Muscle layer of duodenum (tissue), 2 donors: ENCODE results near the gene TRIM54.

Experiments used
- H3K27ac ChIP-seq: one replicate; pipeline ENCODE4 v1.7.0; 2013; ENCODE audit warnings: mild to moderate bottlenecking, low read length
- H3K27me3 ChIP-seq: one replicate; pipeline ENCODE4 v1.7.0; 2013; ENCODE audit warnings: low read depth, mild to moderate bottlenecking, control low read depth, low read length
- H3K36me3 ChIP-seq, 2 donors: one replicate each; pipeline ENCODE4 v1.7.0; 2013; ENCODE audit warnings: low read length in 2 of 2, control low read depth in 1 of 2, mild to moderate bottlenecking in 1 of 2; ENCODE audit not compliant: insufficient read depth in 2 of 2, control insufficient read depth in 1 of 2
- H3K4me1 ChIP-seq, 2 donors: one replicate each; pipeline ENCODE4 v1.7.0; 2013; ENCODE audit warnings: low read length in 2 of 2, mild to moderate bottlenecking in 2 of 2, control low read depth in 1 of 2, moderate library complexity in 1 of 2; ENCODE audit not compliant: insufficient read depth in 2 of 2, control insufficient read depth in 1 of 2
- H3K4me3 ChIP-seq, 2 donors: one replicate each; pipeline ENCODE4 v1.7.0; 2013; ENCODE audit warnings: low read length in 2 of 2, low read depth in 1 of 2, mild to moderate bottlenecking in 1 of 2
- H3K9me3 ChIP-seq, 2 donors: one replicate each; pipeline ENCODE4 v1.7.0; 2013; ENCODE audit warnings: low read length in 2 of 2, control low read depth in 1 of 2, mild to moderate bottlenecking in 1 of 2; ENCODE audit not compliant: control insufficient read depth in 1 of 2
- donor health status: healthy.

TRIM54 gene

GRCh38 chr2:27245116-27245515 lies 37.1 kb upstream of the TRIM54 start:
- Histone ChIP-seq H3K27me3 (no peaks in the 10 kb centered on the region), H3K27ac (no peak overlapping the region), H3K4me3 (no peak overlapping the region), H3K36me3 (peaks cover 40 to 45% of the 10 kb centered on the region in 2 donors), H3K4me1 (no peaks in the 10 kb centered on the region), H3K9me3 (no peaks in the 10 kb centered on the region)

GRCh38 chr2:27245626-27246025 lies 36.6 kb upstream of the TRIM54 start:
- peaks cover 3% of the 10 kb centered on the region for H3K27me3 ChIP-seq
- no peak overlapping the region for H3K27ac ChIP-seq
- peaks cover 35 to 40% of the 10 kb centered on the region in 2 donors for H3K36me3 ChIP-seq
- peaks cover 0 to 3% of the 10 kb centered on the region in 2 donors for H3K4me1 ChIP-seq
- no peak overlapping the region for H3K4me3 ChIP-seq
- no peaks in the 10 kb centered on the region for H3K9me3 ChIP-seq

DNA sequence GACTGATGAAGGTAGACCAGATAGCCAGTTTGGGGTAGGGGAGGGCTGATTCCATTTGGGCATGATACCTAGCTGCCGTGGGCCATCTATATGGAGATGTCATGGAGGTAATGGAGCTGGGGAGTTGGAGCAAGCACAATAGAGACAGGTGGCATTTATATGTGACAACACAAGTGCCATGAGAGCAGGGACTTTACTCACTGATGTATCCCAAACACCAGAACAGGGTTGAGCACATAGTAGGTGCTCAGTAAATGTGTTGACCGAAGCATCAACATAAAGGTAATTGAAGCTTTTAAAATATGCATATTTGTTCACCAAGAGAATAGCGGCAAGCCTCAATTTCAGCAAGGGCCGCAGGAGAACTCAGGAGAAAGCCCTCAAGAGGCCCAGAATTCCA lies 34.3 kb upstream of the TRIM54 start:
- Histone ChIP-seq H3K4me1 (peaks cover 0 to 3% of the 10 kb centered on the region in 2 donors), H3K27me3 (peaks cover 15% of the 10 kb centered on the region), H3K36me3 (peaks cover 15 to 18% of the 10 kb centered on the region in 2 donors), H3K4me3 (no peak overlapping the region), H3K27ac (no peak overlapping the region), H3K9me3 (no peaks in the 10 kb centered on the region)

- H3K4me3 ChIP-seq = no peak overlapping the region
- H3K4me1 ChIP-seq = peaks cover 0 to 3% of the 10 kb centered on the region in 2 donors
- peaks cover 15% of the 10 kb centered on the region for H3K27me3 ChIP-seq
- H3K27ac ChIP-seq = no peak overlapping the region
- no peaks in the 10 kb centered on the region for H3K9me3 ChIP-seq
- H3K36me3 ChIP-seq = peaks cover 1 to 3% of the 10 kb centered on the region in 2 donors
These were observed 32.9 kb upstream of the TRIM54 start for GRCh38 chr2:27249159-27249890.

GRCh38 chr2:27249891-27250651 lies 32.2 kb upstream of the TRIM54 start:
- no peaks in the 10 kb centered on the region for H3K36me3 ChIP-seq
- peaks cover 0 to 3% of the 10 kb centered on the region in 2 donors for H3K4me1 ChIP-seq
- peaks cover 15% of the 10 kb centered on the region for H3K27me3 ChIP-seq
- H3K4me3 ChIP-seq = no peak overlapping the region
- H3K27ac ChIP-seq = no peak overlapping the region
- H3K9me3 ChIP-seq = no peaks in the 10 kb centered on the region

- Histone ChIP-seq H3K27me3 (peaks cover 15% of the 10 kb centered on the region), H3K27ac (no peak overlapping the region), H3K4me1 (peaks cover 0 to 3% of the 10 kb centered on the region in 2 donors), H3K36me3 (no peaks in the 10 kb centered on the region), H3K4me3 (no peak overlapping the region), H3K9me3 (no peaks in the 10 kb centered on the region)
These were observed 31.4 kb upstream of the TRIM54 start for GRCh38 chr2:27250652-27251379.

- Histone ChIP-seq H3K36me3 (no peaks in the 10 kb centered on the region), H3K27me3 (peaks cover 20% of the 10 kb centered on the region), H3K27ac (no peak overlapping the region), H3K4me3 (no peak overlapping the region), H3K9me3 (no peaks in the 10 kb centered on the region), H3K4me1 (peaks cover 0 to 3% of the 10 kb centered on the region in 2 donors)
These were observed 30.5 kb upstream of the TRIM54 start for GRCh38 chr2:27251766-27252165.

GRCh38 chr2:27255187-27255586 lies 27.0 kb upstream of the TRIM54 start:
- no peak overlapping the region for H3K27ac ChIP-seq
- peaks cover 36% of the 10 kb centered on the region for H3K27me3 ChIP-seq
- no peak overlapping the region for H3K4me3 ChIP-seq
- no peaks in the 10 kb centered on the region for H3K36me3 ChIP-seq
- no peaks in the 10 kb centered on the region for H3K9me3 ChIP-seq
- peaks cover 0 to 2% of the 10 kb centered on the region in 2 donors for H3K4me1 ChIP-seq

- Histone ChIP-seq H3K4me3 (no peak overlapping the region), H3K4me1 (no peaks in the 10 kb centered on the region), H3K36me3 (no peaks in the 10 kb centered on the region), H3K9me3 (no peaks in the 10 kb centered on the region), H3K27me3 (peaks cover 38% of the 10 kb centered on the region), H3K27ac (no peak overlapping the region)
These were observed 26.6 kb upstream of the TRIM54 start for GRCh38 chr2:27255660-27256059.

GRCh38 chr2:27256855-27257454 lies 25.3 kb upstream of the TRIM54 start:
- H3K36me3 ChIP-seq = no peaks in the 10 kb centered on the region
- H3K4me3 ChIP-seq = no peak overlapping the region
- H3K4me1 ChIP-seq = peaks cover 0 to 3% of the 10 kb centered on the region in 2 donors
- peaks cover 39% of the 10 kb centered on the region for H3K27me3 ChIP-seq
- no peaks in the 10 kb centered on the region for H3K9me3 ChIP-seq
- no peak overlapping the region for H3K27ac ChIP-seq

DNA sequence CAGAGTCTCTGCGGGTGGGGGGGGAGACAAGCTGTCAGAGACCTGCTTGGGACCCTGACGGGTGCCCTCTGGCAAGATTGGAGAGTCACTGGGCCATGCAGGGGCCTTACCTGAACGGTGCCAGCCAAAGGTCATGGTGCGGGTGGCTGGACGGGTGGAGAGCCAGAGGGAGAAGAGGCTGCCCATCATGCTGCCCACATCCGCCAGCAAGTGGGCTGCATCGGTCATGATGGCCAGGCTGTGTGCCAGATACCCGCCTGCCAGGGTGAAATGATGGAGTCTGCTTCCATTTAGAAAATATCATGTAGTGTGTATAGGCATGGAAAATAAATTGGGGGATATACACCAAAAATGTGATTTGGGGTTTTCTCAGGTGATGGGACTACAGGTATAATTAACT lies 24.2 kb upstream of the TRIM54 start:
- no peaks in the 10 kb centered on the region for H3K9me3 ChIP-seq
- no peaks in the 10 kb centered on the region for H3K36me3 ChIP-seq
- peaks cover 40% of the 10 kb centered on the region for H3K27me3 ChIP-seq
- H3K4me1 ChIP-seq = peaks cover 0 to 13% of the 10 kb centered on the region in 2 donors
- H3K27ac ChIP-seq = no peak overlapping the region
- no peak overlapping the region for H3K4me3 ChIP-seq
